PC-9 (cell line): ENCODE measurements around the gene CNGA1. TPM values are rescaled to one million over a fixed set of nuclear protein-coding genes. Genes with fewer than 3 reads are reported as not detected.
"Not testable (repeated sequence)": the region's sequence is repeated elsewhere in the genome, so short reads cannot be mapped to it uniquely, and the experiment has no call there.

Experiments used
- BruUV-seq: library from RNA; stranded (reverse); fragments of 400-500 nt; replicated peaks from 2 replicates; lab custom pipeline; 2021; lab: Mats Ljungman, UMichigan
- CTCF ChIA-PET: fragments of 300-600 bp; sonication (Branson Sonifier 250); formaldehyde crosslinking; loops from one replicate; lab custom pipeline; 2022; ENCODE audit warnings: antibody characterized with exemption; lab: Charles Lee
- POLR2A ChIA-PET: fragments of 300-600 bp; sonication (Branson Sonifier 250); formaldehyde crosslinking; loops from one replicate; lab custom pipeline; 2022; ENCODE audit warnings: antibody characterized with exemption; ENCODE audit not compliant: unreplicated experiment; lab: Charles Lee
- DNase-seq, 2 experiments: peaks; one replicate each; pipeline versions ENCODE4 v3.0.0 to v3.0.0-alpha.2; 2015 to 2022; ENCODE audit warnings: mixed read lengths in 1 of 2
- H2AFZ ChIP-seq: fragments of 200-600 bp; sonication (generic); 2 replicates; pipeline ENCODE4 v1.8.1; 2017; ENCODE audit warnings: antibody characterized with exemption
- H3F3A ChIP-seq: fragments of 200-600 bp; sonication (generic); 2 replicates; pipeline ENCODE4 v1.8.1; 2017; ENCODE audit warnings: antibody characterized with exemption, mild to moderate bottlenecking, low read depth; ENCODE audit not compliant: insufficient read depth
- H3K27ac ChIP-seq: fragments of 200-600 bp; sonication (generic); 2 replicates; pipeline ENCODE4 v1.6.1; 2016; ENCODE audit warnings: mixed run types
- H3K27me3 ChIP-seq: fragments of 200-600 bp; sonication (generic); 2 replicates; pipeline ENCODE4 v1.6.1; 2016; ENCODE audit warnings: low read depth, mixed run types; ENCODE audit not compliant: insufficient read depth
- H3K36me3 ChIP-seq: fragments of 200-600 bp; sonication (generic); 2 replicates; pipeline ENCODE4 v1.6.1; 2016; ENCODE audit warnings: low read depth, mixed run types
- H3K4me1 ChIP-seq: fragments of 200-600 bp; sonication (generic); replicated peaks from 2 replicates; pipeline ENCODE4 v1.6.1; 2016; ENCODE audit warnings: mixed run types; ENCODE audit not compliant: insufficient read depth
- H3K4me2 ChIP-seq: fragments of 200-600 bp; sonication (generic); 2 replicates; pipeline ENCODE4 v1.6.1; 2017; ENCODE audit warnings: mixed run types
- H3K4me3 ChIP-seq: fragments of 200-600 bp; sonication (generic); 2 replicates; pipeline ENCODE4 v1.6.1; 2016; ENCODE audit warnings: mixed run types
- H3K79me2 ChIP-seq: fragments of 200-600 bp; sonication (generic); 2 replicates; pipeline ENCODE4 v1.6.1; 2017; ENCODE audit warnings: low read depth, mixed run types
- H3K9me2 ChIP-seq: fragments of 200-600 bp; sonication (generic); 2 replicates; pipeline ENCODE4 v1.8.1; 2017; ENCODE audit warnings: mild to moderate bottlenecking; ENCODE audit not compliant: insufficient read depth
- H3K9me3 ChIP-seq: fragments of 200-600 bp; sonication (generic); 2 replicates; pipeline ENCODE4 v1.8.1; 2016; ENCODE audit warnings: low read depth; ENCODE audit not compliant: insufficient read depth
- H4K20me1 ChIP-seq: fragments of 200-600 bp; sonication (generic); 2 replicates; pipeline ENCODE4 v1.8.1; 2017; ENCODE audit not compliant: insufficient read depth
- EZH2 ChIP-seq: fragments of 200-600 bp; sonication (generic); IDR thresholded peaks from 2 replicates; pipeline ENCODE4 v1.8.0; 2017; ENCODE audit warnings: antibody characterized with exemption, low read depth
- intact Hi-C: fragments of 100-400 bp; cut with micrococcal nuclease; formaldehyde crosslinking; loops from one replicate; pipeline ENCODE4 v1.10.0; 2022; ENCODE audit not compliant: unreplicated experiment
- total RNA-seq: library from RNA; stranded (reverse); gene quantifications from 2 replicates; pipeline ENCODE4 v1.2.3, GENCODE V29; 2021
- TF ChIP-seq, protein P1 (sequence below): fragments of 200-600 bp; sonication (generic); conservative IDR thresholded peaks from 2 replicates; pipeline ENCODE4 v1.6.1; 2017; ENCODE audit warnings: mixed run types, antibody characterized with exemption, mild to moderate bottlenecking, moderate library complexity

The CNGA1 gene
- total RNA-seq, 1 experiment from 2014 or later = 1.8 TPM

GRCh38 chr4:48003568-48003967 lies 12.9 kb downstream of the CNGA1 start:
- DNase-seq = peak in 1 of 2 experiments; percentile 25
- intact Hi-C loops = loop anchor here (5.0 kb wide), 1 partner anchor 139 kb away; no protein-coding TSS in a partner anchor
- POLR2A ChIA-PET, H3K79me2 ChIP-seq, H3K4me3 ChIP-seq, H3K27ac ChIP-seq, H3K4me1 ChIP-seq, H3K4me2 ChIP-seq, H3K9me2 ChIP-seq, H3F3A ChIP-seq, H4K20me1 ChIP-seq, H3K27me3 ChIP-seq, BruUV-seq, H2AFZ ChIP-seq: not testable (repeated sequence)
- peaks cover 37% of the 10 kb centered on the region for H3K9me3 ChIP-seq
- TF ChIP-seq, protein P1, sequence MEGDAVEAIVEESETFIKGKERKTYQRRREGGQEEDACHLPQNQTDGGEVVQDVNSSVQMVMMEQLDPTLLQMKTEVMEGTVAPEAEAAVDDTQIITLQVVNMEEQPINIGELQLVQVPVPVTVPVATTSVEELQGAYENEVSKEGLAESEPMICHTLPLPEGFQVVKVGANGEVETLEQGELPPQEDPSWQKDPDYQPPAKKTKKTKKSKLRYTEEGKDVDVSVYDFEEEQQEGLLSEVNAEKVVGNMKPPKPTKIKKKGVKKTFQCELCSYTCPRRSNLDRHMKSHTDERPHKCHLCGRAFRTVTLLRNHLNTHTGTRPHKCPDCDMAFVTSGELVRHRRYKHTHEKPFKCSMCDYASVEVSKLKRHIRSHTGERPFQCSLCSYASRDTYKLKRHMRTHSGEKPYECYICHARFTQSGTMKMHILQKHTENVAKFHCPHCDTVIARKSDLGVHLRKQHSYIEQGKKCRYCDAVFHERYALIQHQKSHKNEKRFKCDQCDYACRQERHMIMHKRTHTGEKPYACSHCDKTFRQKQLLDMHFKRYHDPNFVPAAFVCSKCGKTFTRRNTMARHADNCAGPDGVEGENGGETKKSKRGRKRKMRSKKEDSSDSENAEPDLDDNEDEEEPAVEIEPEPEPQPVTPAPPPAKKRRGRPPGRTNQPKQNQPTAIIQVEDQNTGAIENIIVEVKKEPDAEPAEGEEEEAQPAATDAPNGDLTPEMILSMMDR = peak; percentile 74
- H3K36me3 ChIP-seq = peaks cover 21% of the 10 kb centered on the region
- CTCF ChIA-PET = interaction anchor here (0.7 kb wide), 1 partner anchor 84 kb away, joined by 3 read pairs; no protein-coding TSS in a partner anchor

GRCh38 chr4:48002267-48002666 lies 14.2 kb downstream of the CNGA1 start:
- intact Hi-C loops = loop anchor here (5.0 kb wide), 1 partner anchor 140 kb away; no protein-coding TSS in a partner anchor
- Histone ChIP-seq H3K4me3 (no peak overlapping the region), H3K27ac (no peak overlapping the region), H3K36me3 (peaks cover 16% of the 10 kb centered on the region), H3K79me2 (no peaks in the 10 kb centered on the region), H3K9me2 (no peaks in the 10 kb centered on the region), H3K4me2 (no peak overlapping the region), H3K9me3 (peaks cover 38% of the 10 kb centered on the region), H3F3A (no peaks in the 10 kb centered on the region), H3K27me3 (no peaks in the 10 kb centered on the region), H4K20me1 (no peaks in the 10 kb centered on the region), H2AFZ (no peak overlapping the region), H3K4me1 (no peaks in the 10 kb centered on the region)
- BruUV-seq = no TSS peak
- TF ChIP-seq, protein P1 = no peak
- TF ChIP-seq EZH2 = no peak
- ChIA-PET POLR2A (no interaction called here), CTCF (no interaction called here)
- no peak for DNase-seq

DNA sequence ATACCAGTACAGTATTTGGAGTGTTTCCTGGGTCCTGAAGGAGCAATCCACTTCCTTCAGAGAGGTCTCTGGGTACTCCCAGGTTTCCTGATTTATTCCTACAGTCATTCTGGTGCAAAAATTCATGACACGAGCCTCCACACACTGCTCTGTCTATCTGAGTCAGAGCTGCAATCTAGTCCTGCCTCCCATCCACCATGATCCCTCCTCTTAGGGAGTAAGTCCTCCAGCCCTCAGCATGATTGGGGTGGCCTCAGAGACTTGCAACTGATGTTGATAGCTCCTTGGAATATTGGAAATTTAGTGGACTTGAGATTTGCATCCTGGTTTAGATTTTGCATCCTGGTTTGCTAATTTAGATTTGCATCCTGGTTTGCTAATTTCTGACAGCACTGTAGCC lies 20.5 kb downstream of the CNGA1 start:
- H3K79me2 ChIP-seq = no peaks in the 10 kb centered on the region
- no peak overlapping the region for H3K27ac ChIP-seq
- no peaks in the 10 kb centered on the region for H4K20me1 ChIP-seq
- peaks cover 11% of the 10 kb centered on the region; the same call in 1 of the 2 replicates for H3K36me3 ChIP-seq
- H2AFZ ChIP-seq = no peak overlapping the region
- H3K27me3 ChIP-seq = no peaks in the 10 kb centered on the region
- ChIA-PET CTCF (no interaction called here), POLR2A (no interaction called here)
- no TSS peak for BruUV-seq
- peaks cover 67% of the 10 kb centered on the region for H3K9me3 ChIP-seq
- no peaks in the 10 kb centered on the region for H3K4me1 ChIP-seq
- TF ChIP-seq, protein P1 = no peak
- no peak for TF ChIP-seq EZH2
- H3K4me3 ChIP-seq = no peak overlapping the region
- no peak for DNase-seq
- intact Hi-C loops = no loop called here
- H3K4me2 ChIP-seq = no peak overlapping the region
- H3K9me2 ChIP-seq = no peaks in the 10 kb centered on the region
- H3F3A ChIP-seq = no peaks in the 10 kb centered on the region

DNA sequence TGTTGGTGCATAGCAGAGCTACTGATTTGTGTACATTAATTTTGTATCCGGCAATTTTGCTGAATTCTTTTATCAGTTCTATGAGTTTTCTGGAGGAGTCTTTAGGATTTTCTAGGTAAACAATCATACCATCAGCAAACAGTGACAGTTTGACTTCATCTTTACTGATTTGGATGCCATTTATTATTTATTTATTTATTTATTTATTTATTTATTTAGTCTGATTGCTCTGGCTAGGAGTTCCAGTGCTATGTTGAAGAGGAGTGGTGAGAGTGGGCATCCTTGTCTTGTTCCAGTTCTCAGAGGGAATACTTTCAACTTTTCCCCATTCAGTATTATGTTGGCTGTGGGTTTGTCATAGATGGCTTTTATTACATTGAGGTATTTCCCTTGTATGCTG lies 24.0 kb downstream of the CNGA1 start:
- H3K27me3 ChIP-seq, H3F3A ChIP-seq, H3K4me3 ChIP-seq, H3K36me3 ChIP-seq, H3K9me2 ChIP-seq, H2AFZ ChIP-seq, BruUV-seq, intact Hi-C loops, H4K20me1 ChIP-seq, POLR2A ChIA-PET, H3K4me1 ChIP-seq, H3K4me2 ChIP-seq, CTCF ChIA-PET, H3K79me2 ChIP-seq, H3K27ac ChIP-seq, DNase-seq: not testable (repeated sequence)
- peaks cover 51% of the 10 kb centered on the region for H3K9me3 ChIP-seq
